WI38 (cell line): Measurements from ENCODE around the gene RCAN3.
A peak's percentile ranks its signal among the peaks of the same experiment; 100 is the strongest.
"Not testable (repeated sequence)": the region's sequence is repeated elsewhere in the genome, so short reads cannot be mapped to it uniquely, and the experiment has no call there.

Experiments used
- H3K4me3 ChIP-seq: 2 replicates; pipeline ENCODE4 v1.5.1; 2011; ENCODE audit warnings: low read depth, mild to moderate bottlenecking, control low read depth, low read length
- CTCF ChIP-seq: IDR thresholded peaks from 2 replicates; pipeline ENCODE4 v1.5.1; 2012; ENCODE audit warnings: low read depth, mild to moderate bottlenecking, control low read depth, low read length

Gene RCAN3

GRCh38 chr1:24528744-24529143 lies 26.1 kb downstream of the RCAN3 start:
- TF ChIP-seq CTCF = no peak
- H3K4me3 ChIP-seq = no peak overlapping the region

- H3K4me3 ChIP-seq = not testable (repeated sequence)
Observed at GRCh38 chr1:24529292-24529691, 26.7 kb downstream of the RCAN3 start.

GRCh38 chr1:24535021-24535424 lies 32.4 kb downstream of the RCAN3 start:
- H3K4me3 ChIP-seq = no peak overlapping the region
- TF ChIP-seq CTCF = no peak

GRCh38 chr1:24535778-24536177 lies 33.1 kb downstream of the RCAN3 start:
- no peak for TF ChIP-seq CTCF
- no peak overlapping the region for H3K4me3 ChIP-seq

- TF ChIP-seq CTCF = no peak
- no peak overlapping the region for H3K4me3 ChIP-seq
Observed at GRCh38 chr1:24536391-24536840, 33.8 kb downstream of the RCAN3 start.

- no peak for TF ChIP-seq CTCF
- H3K4me3 ChIP-seq = no peak overlapping the region
Observed at GRCh38 chr1:24540051-24540905, 37.6 kb downstream of the RCAN3 start.

- TF ChIP-seq CTCF = no peak
- peak overlapping the region; percentile 9; the same call in 1 of the 2 replicates for H3K4me3 ChIP-seq
Observed at GRCh38 chr1:24540906-24541710, 38.5 kb downstream of the RCAN3 start.
